Uterus (tissue), 2 donors: ENCODE data around the gene DDX23.

Experiments used
- CTCF ChIP-seq, 4 experiments: fragments of 200-600 bp in 2 of 4; fragments of 450-650 bp in 2 of 4; sonication (generic) in 2 of 4; IDR thresholded peaks; one replicate each; pipeline ENCODE4 v1.5.1; 2016 to 2019; ENCODE audit warnings: antibody characterized with exemption in 4 of 4, mild to moderate bottlenecking in 2 of 4, moderate library complexity in 1 of 4
- POLR2A ChIP-seq, 2 donors: fragments of 450-650 bp; IDR thresholded peaks; one replicate each; pipeline ENCODE4 v1.6.1; 2016; ENCODE audit warnings: antibody characterized with exemption in 2 of 2, mild to moderate bottlenecking in 1 of 2, moderate library complexity in 1 of 2

GRCh38 chr12:48779869-48780268 lies 72.1 kb downstream of the DDX23 start:
- no peak for TF ChIP-seq CTCF (IDR thresholded peaks at IDR 0.05)
- TF ChIP-seq POLR2A (IDR thresholded peaks at IDR 0.05), result no peak
